GM19397 (cell line): ENCODE measurements around the gene ZBTB2.

Experiments used
- ATAC-seq: cut with Tn5 transposase; IDR thresholded peaks from one replicate; pipeline ENCODE4 v1.9.1; 2021; ENCODE audit warnings: mild to moderate bottlenecking, moderate library complexity; ENCODE audit not compliant: unreplicated experiment

Gene ZBTB2

DNA sequence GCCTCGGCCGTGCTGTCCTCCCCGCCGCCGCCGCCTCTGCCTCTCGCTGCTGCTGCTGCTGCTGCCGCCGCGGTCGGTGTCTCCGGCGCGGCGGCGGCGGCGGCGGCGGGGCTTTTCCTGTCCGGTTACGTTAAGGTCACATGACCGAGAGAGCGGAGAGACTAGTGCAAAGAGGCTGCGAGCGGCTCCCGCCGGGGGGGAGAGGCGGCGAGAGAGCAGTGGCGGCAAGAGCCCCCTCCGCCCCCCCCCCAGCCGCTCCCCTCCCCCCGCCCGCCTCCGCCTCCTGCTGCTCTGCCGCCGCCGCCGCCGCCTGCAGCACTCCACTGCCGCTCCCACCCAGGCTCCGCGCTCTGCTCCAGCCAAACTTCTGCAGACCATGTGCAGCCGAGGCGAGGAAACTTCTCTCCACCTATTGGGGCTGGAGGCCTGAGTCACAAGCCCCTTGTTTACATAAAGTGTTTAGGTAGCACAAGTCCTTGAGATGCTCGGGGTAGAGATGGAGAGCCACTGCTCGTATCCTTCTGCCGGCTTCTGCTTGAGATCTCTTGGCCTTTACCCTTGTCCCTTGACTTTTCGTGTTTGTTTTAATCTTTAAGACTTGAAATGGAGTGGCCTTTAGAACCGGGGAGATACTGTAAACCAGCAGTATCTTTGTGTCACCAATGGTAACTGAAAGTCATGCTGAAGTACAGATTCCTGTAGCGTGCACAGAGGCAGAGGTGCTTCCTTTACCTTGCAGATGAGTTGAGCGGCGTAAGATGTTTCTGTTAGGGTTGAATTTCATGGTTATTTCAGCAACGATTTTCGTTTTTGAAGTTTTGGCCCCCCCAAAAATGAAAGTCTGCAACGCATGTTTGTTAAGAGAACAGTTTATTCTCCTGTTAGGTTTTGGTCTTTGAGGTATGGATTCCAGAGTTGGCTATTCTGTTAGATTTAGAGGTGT lies at the start of gene ZBTB2:
Gene ZBTB2 (minus strand): TSS at position 89 of the 943 bp plus-strand sequence. CDS start 17,922 bp downstream, outside the sequence.
- no peak for ATAC-seq

GRCh38 chr6:151440930-151441329 lies 49.6 kb upstream of the ZBTB2 start:
- no peak for ATAC-seq

DNA sequence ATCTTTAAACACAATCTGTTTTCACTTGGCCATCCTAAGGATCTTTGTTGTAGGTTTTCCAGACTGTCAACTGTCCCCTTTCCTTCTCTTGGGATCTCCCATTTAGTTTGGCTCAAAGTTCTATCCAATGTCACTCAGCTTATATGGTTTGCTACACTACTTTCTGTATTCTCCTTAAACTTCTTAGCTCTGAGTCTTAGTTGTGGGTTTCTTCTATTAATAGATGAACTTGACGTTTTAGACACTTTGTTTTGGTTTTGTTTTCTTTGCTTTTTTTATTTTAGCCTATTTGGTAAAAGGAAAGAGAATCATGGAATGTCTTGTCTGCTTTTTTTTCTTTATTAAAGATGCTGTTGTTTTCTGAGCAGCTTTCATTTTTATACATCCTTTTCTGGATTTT lies 49.1 kb upstream of the ZBTB2 start:
- no peak for ATAC-seq

DNA sequence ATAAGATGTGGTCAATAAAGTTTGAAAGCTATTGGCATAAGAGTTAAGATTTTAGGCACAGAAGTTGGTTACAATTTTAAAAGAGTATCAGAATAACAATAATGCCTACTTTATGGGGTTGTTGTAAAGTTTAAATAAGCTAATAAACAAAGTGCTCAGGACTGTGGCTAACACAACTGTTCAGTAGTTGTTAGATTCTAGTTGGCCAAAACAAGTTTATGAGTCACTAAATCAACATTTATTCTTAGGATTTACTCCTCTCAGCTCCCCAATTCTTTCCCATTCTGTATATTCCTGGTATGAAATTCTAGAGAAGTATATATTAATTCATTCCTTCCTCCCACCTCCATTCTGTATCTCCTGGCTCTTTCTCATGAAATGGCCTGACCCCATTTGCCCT lies 46.0 kb upstream of the ZBTB2 start:
- ATAC-seq = no peak

DNA sequence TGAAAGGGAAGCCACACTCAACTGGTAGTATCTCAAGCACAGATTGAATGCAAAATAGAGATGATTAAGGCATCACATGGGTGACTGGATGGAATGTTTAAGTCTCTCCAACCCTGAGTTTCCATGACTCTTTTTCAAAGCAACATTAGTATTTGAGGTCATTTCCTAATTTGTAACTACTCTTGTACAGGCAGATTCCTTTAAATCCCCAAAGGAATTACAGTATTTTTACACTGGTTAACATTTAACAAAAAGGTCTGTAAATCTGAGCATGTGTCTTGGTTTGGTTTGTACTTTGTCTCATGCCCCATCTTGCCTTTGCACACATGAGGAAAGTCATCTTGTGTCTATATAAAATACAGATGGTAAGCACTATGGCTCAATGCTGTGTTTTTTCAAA lies 45.4 kb upstream of the ZBTB2 start:
- no peak for ATAC-seq

DNA sequence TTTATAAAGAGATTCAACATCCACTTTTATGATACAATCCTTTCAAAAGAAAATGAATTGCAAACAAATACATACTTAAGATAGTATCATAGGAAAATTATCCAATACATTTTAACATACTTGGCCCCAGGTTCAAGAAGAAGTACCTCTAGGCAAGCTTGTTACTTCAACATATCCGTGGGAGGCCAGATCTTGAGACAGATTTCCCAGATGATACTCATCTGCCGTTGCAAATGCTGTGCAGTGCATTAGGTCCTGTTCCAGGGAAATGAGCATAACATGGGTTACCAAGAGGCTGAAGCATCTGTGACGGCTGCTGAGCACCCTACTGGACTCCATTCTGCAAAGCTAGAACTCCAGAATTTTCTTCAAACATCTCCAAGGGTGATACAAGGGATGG lies 44.9 kb upstream of the ZBTB2 start:
- no peak for ATAC-seq

DNA sequence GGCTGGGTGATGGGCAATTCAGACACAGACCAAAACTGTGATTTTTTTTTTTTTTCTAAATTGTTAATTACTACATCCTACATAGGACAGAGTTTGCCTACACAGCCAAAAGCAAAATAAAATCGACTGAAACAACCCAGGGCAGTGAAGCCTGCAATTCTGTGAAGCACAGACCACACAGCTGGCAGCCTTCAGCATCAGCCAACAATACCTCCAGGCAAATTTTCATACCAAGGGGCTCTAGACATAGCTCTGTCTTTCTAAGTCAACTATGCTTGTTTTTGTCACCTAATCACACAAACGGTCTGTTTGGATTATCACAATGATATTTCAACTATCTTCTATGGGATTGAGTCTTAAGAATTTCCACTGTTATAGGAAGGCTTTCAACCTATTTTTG lies 43.0 kb upstream of the ZBTB2 start:
- ATAC-seq = peak; percentile 85

GRCh38 chr6:151432651-151433050 lies 41.3 kb upstream of the ZBTB2 start:
- no peak for ATAC-seq

- ATAC-seq = no peak
Observed at GRCh38 chr6:151431337-151431736, 40.0 kb upstream of the ZBTB2 start.

DNA sequence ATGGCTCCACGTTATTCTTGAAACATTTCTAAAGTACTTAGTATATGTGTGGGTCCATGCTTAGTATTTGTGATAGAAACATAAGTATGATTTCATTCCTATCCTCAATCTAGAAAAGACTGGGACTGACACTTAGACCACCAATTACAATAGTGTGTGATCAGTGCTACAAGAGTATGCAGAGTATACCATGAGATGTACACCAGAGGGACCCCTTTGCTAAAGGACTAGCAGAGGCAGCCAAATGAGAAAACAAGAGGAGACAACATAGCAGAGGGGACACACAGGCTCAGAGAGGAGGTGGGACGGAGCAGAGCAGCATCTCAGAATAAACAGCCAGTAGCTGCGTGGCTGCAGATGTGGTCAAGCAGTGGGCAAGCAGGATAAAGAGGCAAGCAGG lies 39.5 kb upstream of the ZBTB2 start:
- ATAC-seq = no peak

DNA sequence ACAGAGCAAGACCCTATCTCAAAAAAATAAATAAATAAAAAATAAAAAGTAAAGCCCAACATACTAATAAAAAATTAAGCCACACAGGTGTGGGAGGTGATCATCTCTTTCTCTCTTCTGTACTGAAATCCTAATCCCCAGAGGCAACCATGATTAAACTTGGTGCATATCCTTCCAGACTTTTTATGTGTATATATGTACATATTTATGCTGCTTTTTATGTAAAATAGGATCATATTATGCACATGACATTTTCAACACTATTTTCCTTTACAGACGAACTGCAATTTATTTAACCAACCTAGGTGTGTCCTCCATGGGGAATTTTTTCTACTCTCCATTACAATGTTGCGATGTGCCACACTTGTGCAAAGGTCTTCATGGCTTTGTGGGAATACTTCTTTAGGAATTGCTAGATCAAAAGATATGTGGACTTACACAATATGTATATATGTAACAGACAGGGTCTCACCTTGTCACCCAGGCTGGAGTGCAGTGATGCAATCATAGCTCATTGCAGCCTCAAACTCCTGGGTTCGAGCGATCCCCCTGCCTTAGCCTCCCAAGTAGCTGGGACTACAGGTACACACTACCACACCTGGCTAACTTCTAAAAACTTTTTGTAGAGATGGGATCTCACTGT lies 36.9 kb upstream of the ZBTB2 start:
- no peak for ATAC-seq

DNA sequence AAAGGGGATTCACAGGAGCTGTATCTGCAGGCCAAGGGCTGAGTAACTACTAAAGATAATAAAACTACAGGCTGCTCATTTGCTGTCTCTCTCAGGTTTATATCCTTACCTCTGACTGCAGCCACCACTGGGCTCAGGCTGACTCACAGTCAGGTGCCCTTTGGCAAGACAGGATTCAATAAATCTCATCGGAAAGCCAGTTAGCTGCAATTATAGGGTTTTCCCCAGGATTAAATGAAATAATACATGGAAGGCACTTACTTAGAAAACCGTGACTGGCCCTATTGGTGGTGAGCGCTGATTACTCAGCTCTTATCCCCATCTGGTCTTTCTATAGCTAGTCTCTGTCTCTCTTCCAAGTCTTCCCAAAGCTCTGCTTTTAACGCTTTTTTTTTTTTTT lies 34.2 kb upstream of the ZBTB2 start:
- ATAC-seq = no peak

- ATAC-seq = no peak
Observed at GRCh38 chr6:151422981-151423380, 31.6 kb upstream of the ZBTB2 start.

- ATAC-seq = no peak
Observed at GRCh38 chr6:151417477-151417876, 26.1 kb upstream of the ZBTB2 start.

- no peak for ATAC-seq
Observed at GRCh38 chr6:151414641-151415260, 23.4 kb upstream of the ZBTB2 start.

DNA sequence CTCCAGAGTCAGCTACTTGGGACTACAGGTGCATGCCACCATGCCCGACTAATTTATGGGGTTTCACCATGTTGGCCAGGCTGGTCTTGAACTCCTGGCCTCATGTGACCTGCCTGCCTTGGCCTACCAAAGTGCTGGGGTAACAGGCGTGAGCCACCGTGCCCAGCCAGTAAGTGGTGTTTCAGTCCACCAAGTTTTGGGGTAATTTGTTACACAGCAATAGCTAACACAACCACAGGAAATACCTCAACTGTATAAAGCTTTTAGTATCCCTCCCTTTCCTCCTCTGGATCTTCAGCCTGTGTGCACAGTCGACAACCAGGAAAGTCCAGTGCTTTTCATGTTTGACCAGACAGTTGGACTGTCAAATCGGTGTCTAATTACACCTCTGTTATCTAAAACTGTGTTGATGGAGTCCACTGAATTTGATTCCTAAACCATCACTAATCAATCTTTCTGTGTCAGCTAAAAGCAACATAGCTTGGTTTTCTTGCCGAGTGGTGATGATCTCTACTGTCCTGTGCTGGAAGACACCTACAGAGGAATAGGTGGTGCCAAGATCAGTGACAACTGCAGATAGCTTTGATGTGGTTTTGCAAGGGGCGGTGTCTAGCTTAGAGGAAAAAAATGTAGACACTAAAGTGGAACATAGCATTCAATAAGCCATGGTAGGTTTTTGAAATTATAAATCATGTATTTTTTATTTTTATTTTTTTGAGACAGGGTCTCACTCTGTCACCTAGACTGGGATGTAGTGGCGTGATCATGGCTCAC lies 22.2 kb upstream of the ZBTB2 start:
- no peak for ATAC-seq

- no peak for ATAC-seq
Observed at GRCh38 chr6:151412909-151413308, 21.6 kb upstream of the ZBTB2 start.

DNA sequence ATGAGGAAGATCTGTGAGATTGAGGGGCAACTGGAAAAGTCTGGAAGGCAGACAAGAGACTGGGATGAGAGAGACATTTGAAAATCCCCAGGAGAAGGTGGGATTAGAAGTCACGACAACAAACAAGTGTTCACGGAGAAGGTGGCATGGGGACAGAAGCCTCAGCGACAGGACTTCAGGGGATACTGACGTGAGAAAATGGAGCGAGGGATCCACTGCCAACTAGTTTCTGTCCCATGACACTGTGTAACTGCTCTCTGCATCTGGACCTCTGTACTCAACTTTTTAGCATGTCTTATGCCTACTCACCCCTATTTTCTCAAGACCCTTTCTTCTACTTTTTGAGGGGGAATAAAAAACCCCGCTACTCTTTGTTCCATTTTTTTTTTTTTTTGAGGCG lies 18.3 kb upstream of the ZBTB2 start:
- no peak for ATAC-seq

DNA sequence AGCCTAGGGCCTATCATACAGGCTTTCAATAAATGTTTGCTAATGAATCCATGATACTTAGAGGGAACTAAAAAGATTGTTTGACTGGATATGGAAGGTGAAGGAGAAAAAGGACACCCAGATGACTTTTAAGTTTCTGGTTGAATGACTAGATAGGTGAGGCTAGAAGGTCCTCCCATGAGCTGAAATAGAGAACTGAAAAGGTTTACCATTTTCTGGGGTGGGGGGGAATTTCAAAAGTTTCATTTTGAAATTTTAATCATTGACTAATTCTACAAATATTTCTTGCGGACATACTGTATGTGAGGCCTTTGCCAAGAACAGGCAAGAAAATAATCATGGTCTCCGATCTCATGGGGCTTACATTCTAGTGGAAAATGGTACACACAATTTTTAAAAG lies 17.9 kb upstream of the ZBTB2 start:
- no peak for ATAC-seq

GRCh38 chr6:151408858-151409257 lies 17.5 kb upstream of the ZBTB2 start:
- ATAC-seq = no peak

- no peak for ATAC-seq
Observed at GRCh38 chr6:151403919-151404308, 12.6 kb upstream of the ZBTB2 start.
